GM23338 (cell line): ENCODE measurements around the gene RAB34. TPM values are rescaled to one million over a fixed set of nuclear protein-coding genes. Genes with fewer than 3 reads are reported as not detected.

Experiments
- ATAC-seq: fragments of 200-7000 bp; cut with Tn5 transposase; 3 replicates; pipeline ENCODE4 v1.9.1; 2020
- DNase-seq: peaks from one replicate; pipeline ENCODE4 v3.0.0-alpha.2; 2015; ENCODE audit warnings: low spot score
- H2AFZ ChIP-seq: fragments of 200-600 bp; sonication (generic); 2 replicates; pipeline ENCODE4 v1.8.0; 2016; ENCODE audit warnings: antibody characterized with exemption, mild to moderate bottlenecking, moderate library complexity
- H3F3A ChIP-seq: fragments of 200-600 bp; sonication (generic); replicated peaks from 2 replicates; pipeline ENCODE4 v1.8.0; 2017; ENCODE audit warnings: antibody characterized with exemption, mixed run types, low read depth
- H3K27ac ChIP-seq: fragments of 200-600 bp; sonication (generic); 2 replicates; pipeline ENCODE4 v1.6.1; 2016; ENCODE audit warnings: low read depth
- H3K27me3 ChIP-seq: fragments of 200-600 bp; sonication (generic); 2 replicates; pipeline ENCODE4 v1.8.0; 2016; ENCODE audit warnings: mild to moderate bottlenecking, mixed run types, moderate library complexity; ENCODE audit not compliant: insufficient read depth
- H3K36me3 ChIP-seq: fragments of 200-600 bp; sonication (generic); 2 replicates; pipeline ENCODE4 v1.8.0; 2016; ENCODE audit warnings: mild to moderate bottlenecking; ENCODE audit not compliant: insufficient read depth
- H3K4me1 ChIP-seq: fragments of 200-600 bp; sonication (generic); 2 replicates; pipeline ENCODE4 v1.8.0; 2016; ENCODE audit warnings: mild to moderate bottlenecking, moderate library complexity; ENCODE audit not compliant: insufficient read depth
- H3K4me2 ChIP-seq: fragments of 200-600 bp; sonication (generic); 2 replicates; pipeline ENCODE4 v1.7.1; 2017; ENCODE audit warnings: mixed run types
- H3K4me3 ChIP-seq: fragments of 200-600 bp; sonication (generic); 2 replicates; pipeline ENCODE4 v1.6.1; 2016; ENCODE audit warnings: mixed run types
- H3K79me2 ChIP-seq: fragments of 200-600 bp; sonication (generic); replicated peaks from 2 replicates; pipeline ENCODE4 v1.8.0; 2017; ENCODE audit warnings: mild to moderate bottlenecking; ENCODE audit not compliant: insufficient read depth
- H3K9me2 ChIP-seq: fragments of 200-600 bp; sonication (generic); 2 replicates; pipeline ENCODE4 v1.8.0; 2017; ENCODE audit not compliant: insufficient read depth
- H4K20me1 ChIP-seq: fragments of 200-600 bp; sonication (generic); replicated peaks from 2 replicates; pipeline ENCODE4 v1.8.0; 2017; ENCODE audit warnings: mild to moderate bottlenecking; ENCODE audit not compliant: insufficient read depth
- H3K27ac Mint-ChIP-seq: 2 replicates; pipeline ENCODE4 v1.8.0; 2020; ENCODE audit warnings: inconsistent platforms, mild to moderate bottlenecking, moderate library complexity, mixed read lengths
- H3K27me3 Mint-ChIP-seq: 3 replicates; pipeline ENCODE4 v1.8.0; 2022; ENCODE audit warnings: low read depth, mild to moderate bottlenecking, moderate library complexity, mixed read lengths, inconsistent platforms; ENCODE audit not compliant: insufficient read depth, poor library complexity
- H3K36me3 Mint-ChIP-seq: 3 replicates; pipeline ENCODE4 v1.8.0; 2021; ENCODE audit warnings: low read depth, mild to moderate bottlenecking, inconsistent platforms, moderate library complexity, mixed read lengths
- H3K4me1 Mint-ChIP-seq: 3 replicates; pipeline ENCODE4 v1.8.0; 2020; ENCODE audit warnings: mild to moderate bottlenecking, inconsistent platforms, mixed read lengths
- H3K4me3 Mint-ChIP-seq: 3 replicates; pipeline ENCODE4 v1.8.0; 2021; ENCODE audit warnings: moderate library complexity, mild to moderate bottlenecking, inconsistent platforms, mixed read lengths
- H3K9me3 Mint-ChIP-seq: 3 replicates; pipeline ENCODE4 v1.8.0; 2020; ENCODE audit warnings: moderate library complexity, mild to moderate bottlenecking, inconsistent platforms, mixed read lengths
- CTCF ChIP-seq, 2 experiments: fragments of 200-600 bp in 1 of 2; sonication (generic) in 1 of 2; conservative IDR thresholded peaks; 2 replicates each; pipeline versions ENCODE4 v1.5.1 to v1.6.1; 2016 to 2017; ENCODE audit warnings: antibody characterized with exemption in 2 of 2, low read depth in 2 of 2, mild to moderate bottlenecking in 2 of 2, moderate library complexity in 1 of 2
- EZH2phosphoT487 ChIP-seq: fragments of 200-600 bp; sonication (generic); IDR thresholded peaks from one replicate; pipeline ENCODE4 v1.8.1; 2018; ENCODE audit warnings: antibody characterized with exemption; ENCODE audit not compliant: unreplicated experiment
- polyA plus RNA-seq: library from polyadenylated mRNA; unstranded; fragments of >200 nt; fragmentation: Nextera tagmentation; extraction: Ambion mirVana; gene quantifications from 2 replicates; pipeline ENCODE4 v1.2.1, GENCODE V29; 2016
- small RNA-seq: library from RNA; depleted of rRNA; stranded (forward); fragments of <200 nt; gene quantifications from one replicate; pipeline ENCODE3, GENCODE V24; 2014; ENCODE audit warnings: low replicate concordance
- total RNA-seq: library from RNA; depleted of rRNA; stranded (reverse); fragments of >200 nt; shearing (Covaris generic); gene quantifications from 2 replicates; pipeline ENCODE4 v1.2.3, GENCODE V29; 2014; rRNA removed

Gene RAB34
- total and polyA plus RNA-seq, 2 experiments from 2014 or later, result 184 to 394 TPM

DNA sequence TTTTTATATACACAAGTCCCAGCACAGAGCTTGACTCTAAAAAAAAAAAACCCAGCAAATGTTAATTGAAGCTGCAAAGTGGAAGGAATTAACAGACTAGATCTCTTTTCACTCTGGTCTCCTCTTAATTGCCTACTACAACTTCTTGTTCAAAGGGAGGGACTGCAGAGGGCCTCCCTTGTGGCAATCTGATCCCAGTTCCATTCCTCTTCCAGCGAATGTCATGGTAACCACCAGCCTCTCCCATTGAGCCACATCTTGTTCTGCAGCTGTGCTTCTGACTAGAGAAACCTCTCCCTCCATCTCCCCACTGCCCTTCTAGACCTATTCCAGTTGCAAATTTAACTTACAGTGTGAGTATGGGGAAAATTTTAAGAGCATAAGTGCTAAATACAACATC is 49.8 kb downstream of the RAB34 start:
- H3F3A ChIP-seq, result peaks cover 9% of the 10 kb centered on the region
- Mint-ChIP-seq H3K36me3 (peaks cover 49% of the 10 kb centered on the region), H3K9me3 (no peaks in the 10 kb centered on the region), H3K27me3 (no peaks in the 10 kb centered on the region), H3K27ac (no peak overlapping the region), H3K4me1 (peaks cover 10% of the 10 kb centered on the region), H3K4me3 (no peak overlapping the region)
- peaks cover 75% of the 10 kb centered on the region for H3K79me2 ChIP-seq
- H3K4me2 ChIP-seq, result no peak overlapping the region
- DNase-seq, result peak; percentile 6
- H3K4me1 ChIP-seq, result peaks cover 3% of the 10 kb centered on the region
- TF ChIP-seq CTCF (conservative IDR thresholded peaks at IDR 0.05; ENCODE audit: low read depth in 2 of 2), result no peak
- H3K27me3 ChIP-seq, result no peaks in the 10 kb centered on the region
- no peak overlapping the region for H3K27ac ChIP-seq
- no peak overlapping the region for H3K4me3 ChIP-seq
- H4K20me1 ChIP-seq, result peaks cover 36% of the 10 kb centered on the region
- H3K36me3 ChIP-seq, result peaks cover 16% of the 10 kb centered on the region
- H2AFZ ChIP-seq, result no peak overlapping the region
- H3K9me2 ChIP-seq, result no peaks in the 10 kb centered on the region
- no peak for ATAC-seq

GRCh38 chr17:28665994-28666393 is 51.7 kb downstream of the RAB34 start:
- Histone ChIP-seq H3K4me3 (no peak overlapping the region), H3K9me2 (no peaks in the 10 kb centered on the region), H3F3A (peaks cover 9% of the 10 kb centered on the region), H4K20me1 (peaks cover 36% of the 10 kb centered on the region), H2AFZ (no peak overlapping the region), H3K27me3 (no peaks in the 10 kb centered on the region), H3K27ac (no peak overlapping the region), H3K4me2 (no peak overlapping the region), H3K4me1 (peaks cover 6% of the 10 kb centered on the region), H3K79me2 (peaks cover 81% of the 10 kb centered on the region), H3K36me3 (peaks cover 4% of the 10 kb centered on the region)
- Mint-ChIP-seq H3K9me3 (peaks cover 5% of the 10 kb centered on the region), H3K4me1 (peaks cover 15% of the 10 kb centered on the region), H3K4me3 (no peak overlapping the region), H3K27ac (no peak overlapping the region), H3K27me3 (peaks cover 9% of the 10 kb centered on the region), H3K36me3 (peaks cover 38% of the 10 kb centered on the region)
- DNase-seq (no peak), ATAC-seq (no peak)
- TF ChIP-seq EZH2phosphoT487 (no peak), CTCF (conservative IDR thresholded peaks at IDR 0.05; ENCODE audit: low read depth in 2 of 2) (no peak)

Small RNA genes within 50 kb of the gene (small RNA-seq; reads per million reads assigned to genes)
- gene SNORD42A, result not detected
- not detected for gene SNORD42B
- not detected for gene SNORD4A
- not detected for gene SNORD4B

Other genes starting within 250 kb of the RAB34 start
- gene SLC13A2, start 244.2 kb downstream of the RAB34 start, total RNA-seq, result not detected in 2 replicates
- not detected in 2 replicates for gene SLC13A2, start 244.2 kb downstream of the RAB34 start, polyA plus RNA-seq
- gene FOXN1, start 211.5 kb downstream of the RAB34 start, total RNA-seq, result not detected in 2 replicates
- not detected in 2 replicates for gene FOXN1, start 211.5 kb downstream of the RAB34 start, polyA plus RNA-seq
- gene UNC119, start 165.2 kb downstream of the RAB34 start, total RNA-seq, result 78.4 and 93.5 TPM in 2 replicates
- gene UNC119, start 165.2 kb downstream of the RAB34 start, polyA plus RNA-seq, result 36.9 and 39.0 TPM in 2 replicates
- gene PIGS, start 146.3 kb downstream of the RAB34 start, total RNA-seq, result 52.1 and 53.2 TPM in 2 replicates
- 15.5 and 16.4 TPM in 2 replicates for gene PIGS, start 146.3 kb downstream of the RAB34 start, polyA plus RNA-seq
- 157 and 183 TPM in 2 replicates for gene ALDOC, start 141.0 kb downstream of the RAB34 start, total RNA-seq
- 33.3 and 33.5 TPM in 2 replicates for gene ALDOC, start 141.0 kb downstream of the RAB34 start, polyA plus RNA-seq
- 87.3 and 99.6 TPM in 2 replicates for gene SPAG5, start 118.8 kb downstream of the RAB34 start, total RNA-seq
- gene SPAG5, start 118.8 kb downstream of the RAB34 start, polyA plus RNA-seq, result 99.3 and 104 TPM in 2 replicates
- 38.8 and 41.4 TPM in 2 replicates for gene RSKR, start 103.7 kb downstream of the RAB34 start, total RNA-seq
- gene RSKR, start 103.7 kb downstream of the RAB34 start, polyA plus RNA-seq, result 4.7 and 7.5 TPM in 2 replicates
- gene BLTP2, start 72.7 kb downstream of the RAB34 start, total RNA-seq, result 166 and 176 TPM in 2 replicates
- gene BLTP2, start 72.7 kb downstream of the RAB34 start, polyA plus RNA-seq, result 58.6 and 71.0 TPM in 2 replicates
- gene SDF2, start 56.0 kb downstream of the RAB34 start, total RNA-seq, result 32.5 and 40.6 TPM in 2 replicates
- gene SDF2, start 56.0 kb downstream of the RAB34 start, polyA plus RNA-seq, result 40.9 and 54.6 TPM in 2 replicates
- 47.1 and 70.7 TPM in 2 replicates for gene SUPT6H, start 55.7 kb downstream of the RAB34 start, total RNA-seq
- gene SUPT6H, start 55.7 kb downstream of the RAB34 start, polyA plus RNA-seq, result 17.8 and 22.2 TPM in 2 replicates
- gene PROCA1, start 6.0 kb downstream of the RAB34 start, total RNA-seq, result 10.0 and 11.3 TPM in 2 replicates
- 14.4 and 14.9 TPM in 2 replicates for gene PROCA1, start 6.0 kb downstream of the RAB34 start, polyA plus RNA-seq
- gene RPL23A, start 2.1 kb upstream of the RAB34 start, total RNA-seq, result 592 and 656 TPM in 2 replicates
- 1,994 and 2,198 TPM in 2 replicates for gene RPL23A, start 2.1 kb upstream of the RAB34 start, polyA plus RNA-seq
- 16.9 and 26.5 TPM in 2 replicates for gene TLCD1, start 8.4 kb upstream of the RAB34 start, total RNA-seq
- gene TLCD1, start 8.4 kb upstream of the RAB34 start, polyA plus RNA-seq, result 47.0 and 47.7 TPM in 2 replicates
- 13.2 and 14.9 TPM in 2 replicates for gene NEK8, start 10.9 kb upstream of the RAB34 start, total RNA-seq
- 8.9 and 10.0 TPM in 2 replicates for gene NEK8, start 10.9 kb upstream of the RAB34 start, polyA plus RNA-seq
- gene TRAF4, start 26.1 kb upstream of the RAB34 start, total RNA-seq, result 117 and 152 TPM in 2 replicates
- gene TRAF4, start 26.1 kb upstream of the RAB34 start, polyA plus RNA-seq, result 59.0 and 63.5 TPM in 2 replicates
- gene FAM222B, start 124.9 kb upstream of the RAB34 start, total RNA-seq, result 78.5 and 87.3 TPM in 2 replicates
- gene FAM222B, start 124.9 kb upstream of the RAB34 start, polyA plus RNA-seq, result 61.8 and 63.7 TPM in 2 replicates
- gene ERAL1, start 137.1 kb upstream of the RAB34 start, total RNA-seq, result 118 and 121 TPM in 2 replicates
- 77.1 and 77.5 TPM in 2 replicates for gene ERAL1, start 137.1 kb upstream of the RAB34 start, polyA plus RNA-seq
- 66.1 and 66.3 TPM in 2 replicates for gene FLOT2, start 179.9 kb upstream of the RAB34 start, total RNA-seq
- gene FLOT2, start 179.9 kb upstream of the RAB34 start, polyA plus RNA-seq, result 49.8 and 51.0 TPM in 2 replicates
- gene DHRS13, start 185.2 kb upstream of the RAB34 start, total RNA-seq, result 31.3 and 34.2 TPM in 2 replicates
- 5.4 and 7.0 TPM in 2 replicates for gene DHRS13, start 185.2 kb upstream of the RAB34 start, polyA plus RNA-seq
- gene PHF12, start 233.7 kb upstream of the RAB34 start, total RNA-seq, result 41.0 and 45.4 TPM in 2 replicates
- gene PHF12, start 233.7 kb upstream of the RAB34 start, polyA plus RNA-seq, result 19.7 and 20.8 TPM in 2 replicates